Measurements from ENCODE around the gene C2orf72. TPM values are rescaled to one million over a fixed set of nuclear protein-coding genes. Genes with fewer than 3 reads are reported as not detected.
A peak's percentile ranks its signal among the peaks of the same experiment; 100 is the strongest.

Gene C2orf72
- total and polyA plus RNA-seq, 2 of the 13 experiments (the other 11 are each of a cell fraction or from before 2014, with no cell fraction given), result 147 to 203 TPM

DNA sequence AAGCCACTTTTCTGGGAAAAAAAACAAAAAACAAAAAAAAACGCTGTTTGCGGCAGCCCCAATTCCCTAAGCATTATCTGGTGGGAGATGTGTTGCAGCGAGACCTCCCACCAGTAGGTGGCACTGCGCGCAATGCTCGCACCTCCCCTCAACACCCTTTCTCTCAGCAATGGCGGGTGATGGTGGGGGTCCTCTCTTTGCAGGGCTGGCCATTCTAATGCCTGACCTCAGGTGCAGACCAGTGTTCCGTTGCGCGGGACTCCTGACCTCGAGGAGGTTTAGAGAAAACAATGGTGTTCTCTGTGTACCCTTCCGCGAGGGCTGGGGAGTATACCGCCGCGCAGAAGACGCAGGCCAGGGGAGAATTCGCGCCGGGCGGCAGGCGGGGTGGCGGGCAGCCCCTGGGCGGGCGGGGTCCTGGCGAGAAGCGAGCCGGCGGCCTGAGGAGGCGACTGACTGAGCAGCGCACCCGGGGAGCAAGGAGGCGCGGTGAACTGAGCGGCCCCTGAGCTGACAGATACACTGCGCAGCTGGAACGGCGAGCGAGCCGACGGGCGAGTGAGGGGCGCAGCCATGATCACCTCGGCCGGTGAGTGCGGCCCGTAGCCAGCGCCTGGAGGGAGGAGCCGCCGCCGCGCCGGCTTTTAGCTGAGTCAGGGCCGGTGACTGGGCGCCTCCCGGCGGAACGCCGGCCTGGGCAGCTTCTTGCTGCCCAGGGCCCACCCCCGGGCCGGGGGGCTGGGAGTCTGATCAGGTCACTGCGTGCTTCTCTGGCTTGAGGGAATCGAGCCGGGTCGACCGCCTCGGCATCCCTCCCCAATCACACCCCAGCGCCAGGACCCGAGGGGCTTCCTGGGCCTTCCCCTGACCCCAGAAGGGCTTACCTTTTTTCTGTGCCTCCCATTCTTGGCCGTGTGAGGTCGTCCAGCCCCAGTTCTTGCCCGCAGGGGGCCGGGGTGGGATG is 19.4 kb downstream of the C2orf72 start, which contains the start of gene PSMD1 (continued):
- TF ChIP-seq ZNF431 (CRISPR knock-in tag; IDR thresholded peaks at IDR 0.05; ENCODE audit: borderline replicate concordance, low read depth) (no peak), ZNF678 (CRISPR knock-in tag; IDR thresholded peaks at IDR 0.05) (0 out of 2 replicates have a peak, but pooled peaks have one; percentile 20), ZNF776 (CRISPR knock-in tag; IDR thresholded peaks at IDR 0.05) (peak; percentile 75; the same call in 1 of the 2 replicates), ZZZ3 (CRISPR knock-in tag; IDR thresholded peaks at IDR 0.05; ENCODE audit: borderline replicate concordance) (peak; percentile 90; the same call in 1 of the 2 replicates), RCOR2 (CRISPR knock-in tag; IDR thresholded peaks at IDR 0.05) (no peak), PLRG1 (conservative IDR thresholded peaks at IDR 0.05) (no peak), ZNF589 (CRISPR knock-in tag; conservative IDR thresholded peaks at IDR 0.05) (0 out of 2 replicates have a peak, but pooled peaks have one; percentile 69), JUNB (CRISPR knock-in tag; IDR thresholded peaks at IDR 0.05; ENCODE audit: borderline replicate concordance) (no peak), PHF21A (CRISPR knock-in tag; IDR thresholded peaks at IDR 0.05) (peak; percentile 65), POLR2AphosphoS2 (IDR thresholded peaks at IDR 0.05; ENCODE audit: low read depth, low read length) (no peak), ZNF556 (CRISPR knock-in tag; IDR thresholded peaks at IDR 0.05; ENCODE audit: borderline replicate concordance) (peak; percentile 69; the same call in 1 of the 2 replicates), PAX8 (CRISPR knock-in tag; IDR thresholded peaks at IDR 0.05; ENCODE audit: borderline replicate concordance) (peak; percentile 65; the same call in 1 of the 2 replicates), ELF4 (CRISPR knock-in tag; IDR thresholded peaks at IDR 0.05; ENCODE audit: borderline replicate concordance) (no peak), NKX3-1 (CRISPR knock-in tag; IDR thresholded peaks at IDR 0.05) (no peak), ZNF207 (IDR thresholded peaks at IDR 0.05; ENCODE audit: borderline replicate concordance) (no peak)
- TF ChIP-seq, protein P1, sequence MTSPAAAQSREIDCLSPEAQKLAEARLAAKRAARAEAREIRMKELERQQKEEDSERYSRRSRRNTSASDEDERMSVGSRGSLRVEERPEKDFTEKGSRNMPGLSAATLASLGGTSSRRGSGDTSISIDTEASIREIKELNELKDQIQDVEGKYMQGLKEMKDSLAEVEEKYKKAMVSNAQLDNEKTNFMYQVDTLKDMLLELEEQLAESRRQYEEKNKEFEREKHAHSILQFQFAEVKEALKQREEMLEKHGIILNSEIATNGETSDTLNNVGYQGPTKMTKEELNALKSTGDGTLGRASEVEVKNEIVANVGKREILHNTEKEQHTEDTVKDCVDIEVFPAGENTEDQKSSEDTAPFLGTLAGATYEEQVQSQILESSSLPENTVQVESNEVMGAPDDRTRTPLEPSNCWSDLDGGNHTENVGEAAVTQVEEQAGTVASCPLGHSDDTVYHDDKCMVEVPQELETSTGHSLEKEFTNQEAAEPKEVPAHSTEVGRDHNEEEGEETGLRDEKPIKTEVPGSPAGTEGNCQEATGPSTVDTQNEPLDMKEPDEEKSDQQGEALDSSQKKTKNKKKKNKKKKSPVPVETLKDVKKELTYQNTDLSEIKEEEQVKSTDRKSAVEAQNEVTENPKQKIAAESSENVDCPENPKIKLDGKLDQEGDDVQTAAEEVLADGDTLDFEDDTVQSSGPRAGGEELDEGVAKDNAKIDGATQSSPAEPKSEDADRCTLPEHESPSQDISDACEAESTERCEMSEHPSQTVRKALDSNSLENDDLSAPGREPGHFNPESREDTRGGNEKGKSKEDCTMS (CRISPR knock-in tag; conservative IDR thresholded peaks at IDR 0.05), result 0 out of 2 replicates have a peak, but pooled peaks have one; percentile 29
- TF ChIP-seq, protein P2, sequence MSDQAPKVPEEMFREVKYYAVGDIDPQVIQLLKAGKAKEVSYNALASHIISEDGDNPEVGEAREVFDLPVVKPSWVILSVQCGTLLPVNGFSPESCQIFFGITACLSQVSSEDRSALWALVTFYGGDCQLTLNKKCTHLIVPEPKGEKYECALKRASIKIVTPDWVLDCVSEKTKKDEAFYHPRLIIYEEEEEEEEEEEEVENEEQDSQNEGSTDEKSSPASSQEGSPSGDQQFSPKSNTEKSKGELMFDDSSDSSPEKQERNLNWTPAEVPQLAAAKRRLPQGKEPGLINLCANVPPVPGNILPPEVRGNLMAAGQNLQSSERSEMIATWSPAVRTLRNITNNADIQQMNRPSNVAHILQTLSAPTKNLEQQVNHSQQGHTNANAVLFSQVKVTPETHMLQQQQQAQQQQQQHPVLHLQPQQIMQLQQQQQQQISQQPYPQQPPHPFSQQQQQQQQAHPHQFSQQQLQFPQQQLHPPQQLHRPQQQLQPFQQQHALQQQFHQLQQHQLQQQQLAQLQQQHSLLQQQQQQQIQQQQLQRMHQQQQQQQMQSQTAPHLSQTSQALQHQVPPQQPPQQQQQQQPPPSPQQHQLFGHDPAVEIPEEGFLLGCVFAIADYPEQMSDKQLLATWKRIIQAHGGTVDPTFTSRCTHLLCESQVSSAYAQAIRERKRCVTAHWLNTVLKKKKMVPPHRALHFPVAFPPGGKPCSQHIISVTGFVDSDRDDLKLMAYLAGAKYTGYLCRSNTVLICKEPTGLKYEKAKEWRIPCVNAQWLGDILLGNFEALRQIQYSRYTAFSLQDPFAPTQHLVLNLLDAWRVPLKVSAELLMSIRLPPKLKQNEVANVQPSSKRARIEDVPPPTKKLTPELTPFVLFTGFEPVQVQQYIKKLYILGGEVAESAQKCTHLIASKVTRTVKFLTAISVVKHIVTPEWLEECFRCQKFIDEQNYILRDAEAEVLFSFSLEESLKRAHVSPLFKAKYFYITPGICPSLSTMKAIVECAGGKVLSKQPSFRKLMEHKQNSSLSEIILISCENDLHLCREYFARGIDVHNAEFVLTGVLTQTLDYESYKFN (CRISPR knock-in tag; conservative IDR thresholded peaks at IDR 0.05), result peak; percentile 61; the same call in 1 of the 2 replicates
- TF ChIP-seq, protein P3, sequence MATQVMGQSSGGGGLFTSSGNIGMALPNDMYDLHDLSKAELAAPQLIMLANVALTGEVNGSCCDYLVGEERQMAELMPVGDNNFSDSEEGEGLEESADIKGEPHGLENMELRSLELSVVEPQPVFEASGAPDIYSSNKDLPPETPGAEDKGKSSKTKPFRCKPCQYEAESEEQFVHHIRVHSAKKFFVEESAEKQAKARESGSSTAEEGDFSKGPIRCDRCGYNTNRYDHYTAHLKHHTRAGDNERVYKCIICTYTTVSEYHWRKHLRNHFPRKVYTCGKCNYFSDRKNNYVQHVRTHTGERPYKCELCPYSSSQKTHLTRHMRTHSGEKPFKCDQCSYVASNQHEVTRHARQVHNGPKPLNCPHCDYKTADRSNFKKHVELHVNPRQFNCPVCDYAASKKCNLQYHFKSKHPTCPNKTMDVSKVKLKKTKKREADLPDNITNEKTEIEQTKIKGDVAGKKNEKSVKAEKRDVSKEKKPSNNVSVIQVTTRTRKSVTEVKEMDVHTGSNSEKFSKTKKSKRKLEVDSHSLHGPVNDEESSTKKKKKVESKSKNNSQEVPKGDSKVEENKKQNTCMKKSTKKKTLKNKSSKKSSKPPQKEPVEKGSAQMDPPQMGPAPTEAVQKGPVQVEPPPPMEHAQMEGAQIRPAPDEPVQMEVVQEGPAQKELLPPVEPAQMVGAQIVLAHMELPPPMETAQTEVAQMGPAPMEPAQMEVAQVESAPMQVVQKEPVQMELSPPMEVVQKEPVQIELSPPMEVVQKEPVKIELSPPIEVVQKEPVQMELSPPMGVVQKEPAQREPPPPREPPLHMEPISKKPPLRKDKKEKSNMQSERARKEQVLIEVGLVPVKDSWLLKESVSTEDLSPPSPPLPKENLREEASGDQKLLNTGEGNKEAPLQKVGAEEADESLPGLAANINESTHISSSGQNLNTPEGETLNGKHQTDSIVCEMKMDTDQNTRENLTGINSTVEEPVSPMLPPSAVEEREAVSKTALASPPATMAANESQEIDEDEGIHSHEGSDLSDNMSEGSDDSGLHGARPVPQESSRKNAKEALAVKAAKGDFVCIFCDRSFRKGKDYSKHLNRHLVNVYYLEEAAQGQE (IDR thresholded peaks at IDR 0.05; ENCODE audit: borderline replicate concordance in 1 of 2, low read depth in 1 of 2, low read length in 2 of 2), result no peak

Measured in HepG2 (cell line).